Activated CD4-positive, alpha-beta T cell treated with anti-CD3 and anti-CD28 coated beads for 36 hours (primary cell): ENCODE data around the gene HSPBP1. TPM values are rescaled to one million over a fixed set of nuclear protein-coding genes. Genes with fewer than 3 reads are reported as not detected.

Source experiments
- ATAC-seq: fragments of 200-7000 bp; cut with Tn5 transposase; one replicate; pipeline ENCODE4 v1.10.0; 2021; ENCODE audit warnings: mild to moderate bottlenecking, moderate library complexity
- CTCF ChIA-PET: fragments of 350-600 bp; sonication (Branson Sonifier 250); formaldehyde crosslinking; loops from one replicate; lab custom pipeline; 2021; ENCODE audit warnings: antibody characterized with exemption; lab: Charles Lee
- POLR2A ChIA-PET: fragments of 350-600 bp; sonication (Branson Sonifier 250); formaldehyde crosslinking; loops from one replicate; lab custom pipeline; 2021; ENCODE audit warnings: antibody characterized with exemption, inconsistent platforms; lab: Charles Lee
- DNase-seq: peaks from one replicate; pipeline ENCODE4 v3.0.0-alpha.2; 2020
- H3K27ac Mint-ChIP-seq: one replicate; pipeline ENCODE4 v1.8.0; 2021; ENCODE audit warnings: mixed read lengths
- H3K27me3 Mint-ChIP-seq: one replicate; pipeline ENCODE4 v1.8.0; 2021; ENCODE audit warnings: mixed read lengths
- H3K36me3 Mint-ChIP-seq: one replicate; pipeline ENCODE4 v1.8.0; 2021; ENCODE audit warnings: low read depth, mixed read lengths
- H3K4me1 Mint-ChIP-seq: one replicate; pipeline ENCODE4 v1.8.0; 2021; ENCODE audit warnings: mixed read lengths
- H3K4me3 Mint-ChIP-seq: one replicate; pipeline ENCODE4 v1.8.0; 2021; ENCODE audit warnings: mild to moderate bottlenecking, moderate library complexity, mixed read lengths
- H3K9me3 Mint-ChIP-seq: one replicate; pipeline ENCODE4 v1.8.0; 2021; ENCODE audit warnings: low read depth, mixed read lengths
- intact Hi-C, 2 experiments: fragments of 100-400 bp; cut with DNase I in 1 of 2; cut with micrococcal nuclease in 1 of 2; formaldehyde crosslinking; loops; one replicate each; pipeline versions ENCODE4 v1.14.2 to v1.15.1; 2022 to 2024; cut with DNase I, micrococcal nuclease
- microRNA-seq: library from miRNA; unstranded; fragments of <30 nt; microRNA quantifications from one replicate; pipeline ENCODE4 v1.2.0, GENCODE V29; 2021; ENCODE audit warnings: borderline replicate concordance
- total RNA-seq, 2 experiments: library from RNA; stranded (reverse); gene quantifications; one replicate each; pipeline ENCODE4 v1.2.3, GENCODE V29; 2021

The HSPBP1 gene
- total RNA-seq, 2 experiments from 2014 or later, result 41.1 to 45.2 TPM

- Mint-ChIP-seq H3K9me3 (peaks cover 5% of the 10 kb centered on the region), H3K4me1 (no peaks in the 10 kb centered on the region), H3K36me3 (peaks cover 32% of the 10 kb centered on the region), H3K27ac (no peak overlapping the region), H3K27me3 (no peaks in the 10 kb centered on the region), H3K4me3 (no peak overlapping the region)
- DNase-seq (no peak), ATAC-seq (no peak)
- POLR2A ChIA-PET, result no interaction called here
- CTCF ChIA-PET, result no interaction called here
- intact Hi-C loops, result no loop called here
Observed at GRCh38 chr19:55224038-55224665, 55.8 kb downstream of the HSPBP1 start.

GRCh38 chr19:55223291-55224037 is 56.4 kb downstream of the HSPBP1 start:
- Mint-ChIP-seq H3K4me1 (no peaks in the 10 kb centered on the region), H3K9me3 (peaks cover 5% of the 10 kb centered on the region), H3K4me3 (no peak overlapping the region), H3K36me3 (peaks cover 30% of the 10 kb centered on the region), H3K27ac (no peak overlapping the region), H3K27me3 (no peaks in the 10 kb centered on the region)
- ATAC-seq (no peak), DNase-seq (no peak)
- intact Hi-C loops, result no loop called here
- CTCF ChIA-PET, result no interaction called here
- POLR2A ChIA-PET, result no interaction called here

GRCh38 chr19:55220525-55220924 is 59.4 kb downstream of the HSPBP1 start:
- CTCF ChIA-PET, result interaction anchor here (0.7 to 0.8 kb wide), 2 partner anchors 73 to 131 kb away, joined by 3 read pairs; no protein-coding TSS in a partner anchor
- peaks cover 17% of the 10 kb centered on the region for H3K36me3 Mint-ChIP-seq

GRCh38 chr19:55216461-55217198 is 63.3 kb downstream of the HSPBP1 start:
- H3K4me1 Mint-ChIP-seq, result peaks cover 15% of the 10 kb centered on the region
- peak overlapping the region; percentile 43 for H3K4me3 Mint-ChIP-seq
- peaks cover 12% of the 10 kb centered on the region for H3K9me3 Mint-ChIP-seq
- peaks cover 20% of the 10 kb centered on the region for H3K27me3 Mint-ChIP-seq
- CTCF ChIA-PET, result no interaction called here
- ATAC-seq (peak; percentile 90), DNase-seq (peak; percentile 84)
- intact Hi-C loops, result loop anchor here (1.0 to 5.0 kb wide), 5 partner anchors 37 to 43 kb away; partner anchors contain the start of gene PPP6R1 (in 2 of the 2)
- POLR2A ChIA-PET, result interaction anchor here (0.5 kb wide), 1 partner anchor 186 kb away, joined by 6 read pairs; no protein-coding TSS in a partner anchor
- H3K27ac Mint-ChIP-seq, result no peak overlapping the region
- H3K36me3 Mint-ChIP-seq, result peaks cover 11% of the 10 kb centered on the region

More at GRCh38 chr19:55220525-55220924, 59.4 kb downstream of the HSPBP1 start:
- Mint-ChIP-seq H3K9me3 (peaks cover 7% of the 10 kb centered on the region), H3K4me3 (no peak overlapping the region), H3K27me3 (peaks cover 8% of the 10 kb centered on the region), H3K27ac (no peak overlapping the region), H3K4me1 (peaks cover 15% of the 10 kb centered on the region)
- peak; percentile 36 for DNase-seq
- POLR2A ChIA-PET, result no interaction called here
- no peak for ATAC-seq
- intact Hi-C loops, result no loop called here

- H3K36me3 Mint-ChIP-seq, result peaks cover 3% of the 10 kb centered on the region
- H3K27ac Mint-ChIP-seq, result no peak overlapping the region
- H3K9me3 Mint-ChIP-seq, result peaks cover 6% of the 10 kb centered on the region
- peaks cover 29% of the 10 kb centered on the region for H3K27me3 Mint-ChIP-seq
- H3K4me3 Mint-ChIP-seq, result no peak overlapping the region
- ChIA-PET POLR2A (no interaction called here), CTCF (no interaction called here)
- ATAC-seq (no peak), DNase-seq (no peak)
- H3K4me1 Mint-ChIP-seq, result peaks cover 15% of the 10 kb centered on the region
- intact Hi-C loops, result loop anchor here in 1 of 2 experiments (2.0 kb wide), 1 partner anchor 205 kb away; no protein-coding TSS in a partner anchor
Observed at GRCh38 chr19:55213547-55213946, 66.4 kb downstream of the HSPBP1 start.

- peaks cover 6% of the 10 kb centered on the region for H3K9me3 Mint-ChIP-seq
- peaks cover 11% of the 10 kb centered on the region for H3K4me1 Mint-ChIP-seq
- no peak overlapping the region for H3K4me3 Mint-ChIP-seq
- CTCF ChIA-PET, result interaction anchor here (0.6 to 0.7 kb wide), 2 partner anchors 48 to 290 kb away, joined by 3 read pairs; no protein-coding TSS in a partner anchor
- intact Hi-C loops, result loop anchor here in 1 of 2 experiments (2.0 kb wide), 1 partner anchor 206 kb away; no protein-coding TSS in a partner anchor
- ATAC-seq, result no peak
- peaks cover 29% of the 10 kb centered on the region for H3K27me3 Mint-ChIP-seq
- H3K36me3 Mint-ChIP-seq, result peaks cover 3% of the 10 kb centered on the region
- POLR2A ChIA-PET, result interaction anchor here (0.6 to 0.7 kb wide), 2 partner anchors 264 to 292 kb away, joined by 3 read pairs; no protein-coding TSS in a partner anchor
- H3K27ac Mint-ChIP-seq, result no peak overlapping the region
- peak; percentile 78 for DNase-seq
Observed at GRCh38 chr19:55212447-55212846, 67.5 kb downstream of the HSPBP1 start.

Small RNAs within 50 kb of the gene (microRNA-seq; reads per million reads assigned to microRNA genes)
- gene MIR6802 (3.2 reads per million), gene MIR6803 (9.2 reads per million, percentile 28 among the genes with 10 or more reads in this experiment), gene MIR6804 (6.7 reads per million, percentile 22 among the genes with 10 or more reads in this experiment)

Other genes starting within 250 kb of the HSPBP1 start
- under 1 TPM in 1 of 2 experiments, not detected in 1; 0.09 TPM for gene GP6, start 241.8 kb downstream of the HSPBP1 start, total RNA-seq
- 10 to 100 TPM; 11.9 to 12.8 TPM for gene RDH13, start 217.0 kb downstream of the HSPBP1 start, total RNA-seq
- gene EPS8L1, start 204.2 kb downstream of the HSPBP1 start, total RNA-seq, result 1 to 10 TPM; 2.2 to 2.3 TPM
- 10 to 100 TPM; 66.1 to 69.8 TPM for gene PPP1R12C, start 162.5 kb downstream of the HSPBP1 start, total RNA-seq
- gene TNNT1, start 130.9 kb downstream of the HSPBP1 start, total RNA-seq, result under 1 TPM; 0.47 to 0.50 TPM
- gene TNNI3, start 122.4 kb downstream of the HSPBP1 start, total RNA-seq, result under 1 TPM in 1 of 2 experiments, not detected in 1; 0.32 TPM
- under 1 TPM; 0.53 to 0.72 TPM for gene DNAAF3, start 113.5 kb downstream of the HSPBP1 start, total RNA-seq
- under 1 TPM in 1 of 2 experiments, not detected in 1; 0.37 TPM for gene SYT5, start 99.8 kb downstream of the HSPBP1 start, total RNA-seq
- gene PTPRH, start 70.6 kb downstream of the HSPBP1 start, total RNA-seq, result not detected
- gene TMEM86B, start 51.3 kb downstream of the HSPBP1 start, total RNA-seq, result 1 to 10 TPM; 4.9 to 9.0 TPM
- 100 to 1,000 TPM; 177 to 201 TPM for gene PPP6R1, start 21.1 kb downstream of the HSPBP1 start, total RNA-seq
- 1 to 10 TPM; 4.1 to 4.5 TPM for gene BRSK1, start 3.9 kb upstream of the HSPBP1 start, total RNA-seq
- not detected for gene TMEM150B, start 45.2 kb upstream of the HSPBP1 start, total RNA-seq
- gene KMT5C, start 59.8 kb upstream of the HSPBP1 start, total RNA-seq, result 10 to 100 TPM; 27.5 to 32.3 TPM
- gene COX6B2, start 74.6 kb upstream of the HSPBP1 start, total RNA-seq, result under 1 TPM; 0.14 to 0.30 TPM
- gene GARIN5B, start 83.2 kb upstream of the HSPBP1 start, total RNA-seq, result not detected
- gene IL11, start 90.4 kb upstream of the HSPBP1 start, total RNA-seq, result under 1 TPM; 0.09 to 0.18 TPM
- not detected for gene TMEM190, start 96.7 kb upstream of the HSPBP1 start, total RNA-seq
- 1 to 10 TPM; 5.9 to 6.3 TPM for gene TMEM238, start 104.2 kb upstream of the HSPBP1 start, total RNA-seq
- 1,000 to 10,000 TPM; 2,751 to 4,078 TPM for gene RPL28, start 105.8 kb upstream of the HSPBP1 start, total RNA-seq
- 100 to 1,000 TPM; 228 to 342 TPM for gene UBE2S, start 127.7 kb upstream of the HSPBP1 start, total RNA-seq
- not detected for gene SHISA7, start 163.2 kb upstream of the HSPBP1 start, total RNA-seq
- 10 to 100 TPM; 24.3 to 28.0 TPM for gene ISOC2, start 181.5 kb upstream of the HSPBP1 start, total RNA-seq
- gene C19orf85, start 184.6 kb upstream of the HSPBP1 start, total RNA-seq, result not detected
- 1 to 10 TPM; 5.6 to 6.8 TPM for gene ZNF628, start 196.5 kb upstream of the HSPBP1 start, total RNA-seq
- gene NAT14, start 205.1 kb upstream of the HSPBP1 start, total RNA-seq, result 10 to 100 TPM in 1 of 2 experiments, 1 to 10 TPM in 1; 8.2 to 14.8 TPM
- gene SSC5D, start 208.3 kb upstream of the HSPBP1 start, total RNA-seq, result under 1 TPM; 0.32 to 0.34 TPM